IPS-15b (cell line): ENCODE results near the gene PARD6A.

Experiments used
- H3K27me3 ChIP-seq: one replicate; pipeline ENCODE4 v1.6.1; 2013; ENCODE audit warnings: low read length; ENCODE audit not compliant: control insufficient read depth, insufficient read depth
- H3K36me3 ChIP-seq: one replicate; pipeline ENCODE4 v1.6.1; 2013; ENCODE audit warnings: low read length; ENCODE audit not compliant: control insufficient read depth, insufficient read depth
- H3K4me1 ChIP-seq: one replicate; pipeline ENCODE4 v1.6.1; 2013; ENCODE audit warnings: mild to moderate bottlenecking, low read length; ENCODE audit not compliant: control insufficient read depth, insufficient read depth
- H3K4me3 ChIP-seq: one replicate; pipeline ENCODE4 v1.5.1; 2013; ENCODE audit warnings: low read depth, low read length
- H3K9ac ChIP-seq: one replicate; pipeline ENCODE4 v1.6.1; 2013; ENCODE audit warnings: low read depth, mild to moderate bottlenecking, low read length
- H3K9me3 ChIP-seq: one replicate; pipeline ENCODE4 v1.6.1; 2013; ENCODE audit warnings: mild to moderate bottlenecking, low read length; ENCODE audit not compliant: control insufficient read depth, insufficient read depth

The PARD6A gene, protein sequence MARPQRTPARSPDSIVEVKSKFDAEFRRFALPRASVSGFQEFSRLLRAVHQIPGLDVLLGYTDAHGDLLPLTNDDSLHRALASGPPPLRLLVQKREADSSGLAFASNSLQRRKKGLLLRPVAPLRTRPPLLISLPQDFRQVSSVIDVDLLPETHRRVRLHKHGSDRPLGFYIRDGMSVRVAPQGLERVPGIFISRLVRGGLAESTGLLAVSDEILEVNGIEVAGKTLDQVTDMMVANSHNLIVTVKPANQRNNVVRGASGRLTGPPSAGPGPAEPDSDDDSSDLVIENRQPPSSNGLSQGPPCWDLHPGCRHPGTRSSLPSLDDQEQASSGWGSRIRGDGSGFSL

DNA sequence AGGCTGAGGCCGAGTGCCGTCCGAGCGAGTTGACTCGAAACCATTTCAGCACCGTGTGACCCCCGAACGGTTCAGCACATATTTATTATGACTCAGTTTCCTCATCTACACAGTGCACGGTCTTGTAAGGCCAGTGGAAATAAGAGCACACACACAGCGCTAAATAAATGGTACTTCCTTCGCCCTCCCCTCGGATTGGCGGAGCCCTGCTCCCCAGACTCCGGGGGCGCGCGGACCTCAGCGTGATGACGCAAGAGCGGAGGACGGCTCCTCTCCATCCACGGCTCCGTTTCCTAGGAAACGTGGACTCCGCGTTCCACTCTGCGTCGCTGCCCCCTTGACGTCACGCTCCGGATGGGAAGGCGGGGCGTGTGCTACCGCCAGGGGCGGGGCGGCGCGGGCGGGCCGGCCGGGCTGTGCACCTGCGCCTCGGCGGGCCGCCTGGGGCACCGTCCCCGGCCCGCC, at the start of gene PARD6A:
Gene PARD6A, plus strand, starts transcription at position 397 of the 465 bp plus-strand sequence. CDS start 79 bp downstream, outside the sequence.
- Histone ChIP-seq H3K27me3 (peaks cover 6% of the 10 kb centered on the region), H3K4me3 (peak within 1 kb of the TSS; percentile 99), H3K9ac (peak within 1 kb of the TSS; percentile 76), H3K9me3 (no peaks in the 10 kb centered on the region), H3K36me3 (peaks cover 12% of the 10 kb centered on the region), H3K4me1 (peaks cover 4% of the 10 kb centered on the region)

DNA sequence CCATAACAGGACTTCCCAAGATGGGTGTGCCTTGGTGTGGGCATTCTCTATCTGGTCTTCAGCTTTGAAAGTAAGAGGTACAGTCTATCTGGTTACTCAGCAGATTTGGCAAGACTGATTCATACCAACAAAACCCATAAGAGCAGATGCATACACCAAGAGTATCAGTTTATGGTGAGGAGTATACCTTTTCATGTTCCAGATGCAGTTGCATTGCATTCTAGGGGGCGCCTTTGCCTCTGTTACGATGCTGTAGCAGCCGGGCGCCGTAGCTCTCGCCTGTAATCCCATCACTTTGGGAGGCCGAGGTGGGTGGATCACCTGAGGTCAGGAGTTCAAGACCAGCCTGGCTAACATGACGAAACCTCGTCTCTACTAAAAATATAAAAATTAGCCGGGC, 47.0 kb upstream of the PARD6A start:
- peaks cover 23% of the 10 kb centered on the region for H3K36me3 ChIP-seq
- no peaks in the 10 kb centered on the region for H3K27me3 ChIP-seq
- H3K4me1 ChIP-seq = no peaks in the 10 kb centered on the region
- H3K9me3 ChIP-seq = no peaks in the 10 kb centered on the region
- no peak overlapping the region for H3K4me3 ChIP-seq
- H3K9ac ChIP-seq = no peak overlapping the region

DNA sequence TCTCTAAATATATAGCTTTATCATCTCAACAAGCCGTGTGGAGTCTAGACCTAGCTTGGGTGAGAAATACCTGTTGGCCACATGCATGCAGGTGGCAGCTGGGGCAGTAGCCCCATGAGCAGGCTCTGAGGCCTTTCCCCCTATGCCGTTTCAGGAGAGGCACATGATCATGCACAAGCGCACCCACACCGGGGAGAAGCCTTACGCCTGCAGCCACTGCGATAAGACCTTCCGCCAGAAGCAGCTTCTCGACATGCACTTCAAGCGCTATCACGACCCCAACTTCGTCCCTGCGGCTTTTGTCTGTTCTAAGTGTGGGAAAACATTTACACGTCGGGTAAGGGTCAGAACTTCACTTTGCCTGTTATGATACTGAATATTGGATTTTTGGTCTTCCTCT, 32.5 kb upstream of the PARD6A start:
- Histone ChIP-seq H3K9ac (no peak overlapping the region), H3K36me3 (peaks cover 41% of the 10 kb centered on the region), H3K27me3 (no peaks in the 10 kb centered on the region), H3K4me3 (no peak overlapping the region), H3K4me1 (no peaks in the 10 kb centered on the region), H3K9me3 (no peaks in the 10 kb centered on the region)

DNA sequence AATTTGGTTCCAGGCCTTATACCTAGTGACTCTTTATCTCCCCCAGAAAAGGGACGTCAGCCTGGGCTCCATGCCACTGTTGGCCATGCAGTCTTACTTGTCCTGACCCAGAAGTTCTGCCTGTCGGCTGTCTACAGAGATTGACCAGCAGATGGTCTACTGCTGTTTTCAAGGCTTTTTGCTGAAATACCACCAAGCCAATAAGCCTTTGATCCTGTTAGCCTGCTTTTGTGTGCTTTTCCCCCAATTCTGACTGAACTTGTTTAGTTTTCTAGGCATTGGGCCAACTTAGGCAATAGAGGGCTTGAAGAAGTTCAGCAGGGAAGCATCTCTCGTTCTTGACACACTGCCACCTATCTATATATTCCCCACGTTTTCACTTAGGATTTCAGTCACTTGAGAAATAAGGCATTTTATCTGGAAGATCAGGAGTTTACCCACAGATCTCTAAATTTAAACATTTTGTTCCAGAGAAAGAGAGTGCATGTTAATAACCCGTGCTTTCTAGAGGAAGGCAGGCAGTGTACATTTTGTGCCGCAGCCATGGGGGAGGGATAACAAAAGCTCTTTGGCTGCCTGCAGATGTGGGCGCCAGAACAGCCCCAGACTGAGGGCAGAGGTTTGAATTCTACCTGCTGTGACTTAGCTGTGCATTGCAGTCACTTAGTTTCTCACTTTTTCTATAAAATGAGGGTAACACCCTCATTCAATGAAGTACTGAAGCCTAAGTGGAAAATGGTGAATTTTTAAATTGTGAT, 28.2 kb upstream of the PARD6A start:
- no peaks in the 10 kb centered on the region for H3K4me1 ChIP-seq
- no peaks in the 10 kb centered on the region for H3K9me3 ChIP-seq
- no peak overlapping the region for H3K4me3 ChIP-seq
- peaks cover 41% of the 10 kb centered on the region for H3K36me3 ChIP-seq
- H3K27me3 ChIP-seq = no peaks in the 10 kb centered on the region
- H3K9ac ChIP-seq = no peak overlapping the region

DNA sequence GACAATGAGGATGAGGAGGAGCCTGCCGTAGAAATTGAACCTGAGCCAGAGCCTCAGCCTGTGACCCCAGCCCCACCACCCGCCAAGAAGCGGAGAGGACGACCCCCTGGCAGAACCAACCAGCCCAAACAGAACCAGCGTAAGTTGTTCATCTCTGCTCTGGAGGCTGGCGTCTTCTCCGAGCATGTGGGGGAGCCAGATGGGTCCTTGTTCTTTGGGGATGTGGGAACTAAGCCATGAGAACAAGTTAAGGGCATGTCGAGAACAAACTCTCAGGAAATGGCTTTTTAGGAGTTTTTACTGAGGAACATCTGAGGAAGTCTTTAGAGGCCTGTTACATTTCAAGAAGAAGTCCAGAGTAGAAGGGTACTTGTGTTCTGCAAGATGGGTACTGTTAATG, 24.0 kb upstream of the PARD6A start:
- no peak overlapping the region for H3K9ac ChIP-seq
- peaks cover 44% of the 10 kb centered on the region for H3K36me3 ChIP-seq
- no peaks in the 10 kb centered on the region for H3K4me1 ChIP-seq
- no peaks in the 10 kb centered on the region for H3K9me3 ChIP-seq
- H3K4me3 ChIP-seq = no peak overlapping the region
- no peaks in the 10 kb centered on the region for H3K27me3 ChIP-seq

DNA sequence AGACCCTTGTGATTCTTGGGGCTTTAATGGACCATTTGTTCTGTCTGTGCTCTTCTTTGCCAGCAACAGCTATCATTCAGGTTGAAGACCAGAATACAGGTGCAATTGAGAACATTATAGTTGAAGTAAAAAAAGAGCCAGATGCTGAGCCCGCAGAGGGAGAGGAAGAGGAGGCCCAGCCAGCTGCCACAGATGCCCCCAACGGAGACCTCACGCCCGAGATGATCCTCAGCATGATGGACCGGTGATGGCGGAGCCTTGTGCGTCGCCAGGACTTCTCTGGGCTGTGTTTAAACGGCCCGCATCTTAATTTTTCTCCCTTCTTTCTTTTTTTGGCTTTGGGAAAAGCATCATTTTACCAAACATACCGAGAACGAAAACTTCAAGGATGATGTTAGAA, 23.1 kb upstream of the PARD6A start:
- Histone ChIP-seq H3K36me3 (peaks cover 37% of the 10 kb centered on the region), H3K27me3 (no peaks in the 10 kb centered on the region), H3K4me1 (no peaks in the 10 kb centered on the region), H3K4me3 (no peak overlapping the region), H3K9ac (no peak overlapping the region), H3K9me3 (no peaks in the 10 kb centered on the region)

DNA sequence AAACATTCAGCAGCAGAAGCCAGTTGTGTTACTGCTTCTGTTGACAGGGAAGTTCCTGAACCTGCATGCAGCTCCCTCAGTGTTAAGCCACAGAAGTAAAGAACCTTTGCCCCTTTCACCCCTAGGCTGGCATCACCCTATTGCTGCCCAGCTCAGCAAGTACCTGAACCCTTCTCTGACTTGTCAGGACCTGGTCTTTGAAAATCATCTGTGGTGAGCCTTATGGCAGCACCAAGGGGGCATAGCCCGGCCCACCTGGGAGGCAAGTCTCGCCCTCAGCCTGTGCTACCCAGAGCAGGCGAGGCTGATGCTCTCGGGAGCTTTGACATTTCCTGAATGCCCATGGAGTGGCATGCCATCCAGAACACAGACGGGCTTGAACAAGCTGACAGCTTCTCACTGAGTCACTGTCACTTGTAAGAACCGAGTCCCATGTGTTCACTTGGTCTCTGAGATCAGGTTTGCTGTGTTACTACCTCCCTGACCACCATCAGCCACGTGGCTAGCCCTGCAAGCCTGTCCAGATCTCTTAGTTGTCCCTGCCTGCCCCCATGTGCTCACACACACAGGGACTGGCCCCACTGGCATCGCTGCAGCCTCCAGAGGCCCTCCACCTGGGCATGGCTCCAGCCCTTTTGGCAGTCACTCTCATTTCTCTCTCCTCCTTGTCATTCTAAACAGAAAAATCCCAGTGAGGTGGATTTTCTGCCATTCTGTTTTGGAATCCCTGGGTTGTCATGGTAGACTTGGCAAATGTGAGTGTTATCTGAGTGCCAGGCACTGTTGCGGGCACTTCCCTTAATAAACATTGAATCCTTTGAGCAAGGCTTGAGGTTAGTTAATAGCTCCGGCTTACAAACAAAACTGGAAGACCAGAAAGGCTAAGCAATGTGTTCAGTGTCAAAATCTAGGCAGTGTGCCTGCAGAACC, 18.7 kb upstream of the PARD6A start:
- Histone ChIP-seq H3K27me3 (no peaks in the 10 kb centered on the region), H3K9me3 (no peaks in the 10 kb centered on the region), H3K4me3 (no peak overlapping the region), H3K36me3 (peaks cover 21% of the 10 kb centered on the region), H3K4me1 (no peaks in the 10 kb centered on the region), H3K9ac (no peak overlapping the region)

DNA sequence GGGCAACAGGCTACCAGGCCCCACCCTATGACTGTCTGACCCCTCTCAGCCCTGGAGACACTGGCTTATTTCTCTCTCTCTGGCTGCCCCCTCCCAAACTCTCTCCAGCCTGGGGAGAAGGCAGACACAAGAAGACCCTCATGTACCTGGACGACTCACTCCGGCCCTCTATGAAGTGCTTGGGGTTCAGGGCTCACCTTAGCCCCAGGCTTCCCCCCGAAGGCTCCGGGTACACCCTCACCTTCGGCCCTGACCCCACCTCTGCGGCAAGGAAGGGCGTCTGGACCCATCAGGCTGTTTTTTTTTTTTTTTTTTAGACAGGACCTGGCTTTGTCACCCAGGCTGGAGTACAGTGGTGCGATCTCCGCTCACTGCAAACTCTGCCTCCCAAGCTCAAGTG, 16.7 kb upstream of the PARD6A start:
- peaks cover 6% of the 10 kb centered on the region for H3K36me3 ChIP-seq
- H3K27me3 ChIP-seq = peaks cover 5% of the 10 kb centered on the region
- H3K4me1 ChIP-seq = no peaks in the 10 kb centered on the region
- no peak overlapping the region for H3K4me3 ChIP-seq
- no peaks in the 10 kb centered on the region for H3K9me3 ChIP-seq
- H3K9ac ChIP-seq = no peak overlapping the region

DNA sequence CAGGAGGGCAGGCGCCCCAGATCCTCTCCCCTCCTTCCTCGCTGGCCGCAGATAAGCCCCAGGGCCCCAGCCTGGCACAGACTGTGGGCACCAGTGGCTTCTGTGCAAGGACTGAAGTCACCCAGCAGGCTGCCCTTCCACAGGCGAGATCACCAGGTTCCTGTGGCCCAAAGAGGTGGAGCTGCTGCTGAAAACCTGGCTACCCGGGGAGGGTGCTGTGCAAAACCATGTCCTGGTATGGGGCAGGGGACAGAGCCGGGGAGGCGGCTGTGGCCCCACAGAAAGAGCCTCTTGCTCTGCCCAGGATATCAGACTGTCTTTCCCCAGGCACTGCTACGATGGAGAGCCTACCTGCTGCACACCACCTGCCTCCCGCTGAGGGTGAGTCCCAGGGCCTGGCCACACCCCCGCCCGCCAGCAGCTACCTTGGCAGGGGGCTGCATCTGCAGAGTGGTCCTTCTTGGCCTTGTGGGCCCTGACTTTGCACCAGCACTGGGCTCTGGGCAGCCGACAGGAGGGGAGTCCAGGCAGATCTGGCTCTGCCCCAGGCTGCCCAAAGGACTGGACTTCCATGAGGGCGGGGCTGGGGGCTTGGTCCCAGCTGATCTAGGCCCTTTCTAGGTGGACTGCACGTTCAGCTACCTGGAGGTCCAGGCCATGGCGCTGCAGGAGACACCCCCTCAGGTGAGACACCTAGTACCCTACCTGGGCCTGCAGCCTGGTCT, 15.2 kb upstream of the PARD6A start:
- H3K27me3 ChIP-seq = peaks cover 5% of the 10 kb centered on the region
- no peaks in the 10 kb centered on the region for H3K9me3 ChIP-seq
- H3K36me3 ChIP-seq = peaks cover 2% of the 10 kb centered on the region
- H3K4me3 ChIP-seq = peak overlapping the region; percentile 56
- H3K4me1 ChIP-seq = peaks cover 2% of the 10 kb centered on the region
- peak overlapping the region; percentile 73 for H3K9ac ChIP-seq

DNA sequence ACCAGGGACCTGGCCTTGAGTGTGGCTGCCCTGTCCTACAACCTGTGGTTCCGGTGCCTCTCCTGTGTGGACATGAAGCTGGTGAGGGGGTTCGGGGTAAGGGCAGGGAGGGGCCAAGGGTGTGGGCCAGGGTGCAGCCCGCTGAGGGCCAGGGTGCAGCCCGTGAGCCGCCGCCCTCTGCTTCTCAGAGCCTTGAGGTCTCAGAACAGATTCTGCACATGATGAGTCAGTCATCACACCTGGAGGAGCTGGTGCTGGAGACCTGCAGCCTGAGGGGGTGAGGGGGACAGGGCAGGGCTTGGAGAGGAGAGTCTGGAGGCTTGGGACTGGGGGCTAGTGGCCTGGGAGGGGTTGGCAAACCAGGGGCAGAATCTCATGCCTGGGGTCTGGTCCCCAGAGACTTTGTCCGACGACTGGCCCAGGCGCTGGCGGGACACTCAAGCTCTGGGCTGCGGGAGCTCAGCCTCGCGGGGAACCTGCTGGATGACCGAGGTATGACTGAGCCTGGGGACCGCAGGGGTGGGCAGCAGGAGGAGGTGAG, 13.6 kb upstream of the PARD6A start:
- peaks cover 2% of the 10 kb centered on the region for H3K4me1 ChIP-seq

DNA sequence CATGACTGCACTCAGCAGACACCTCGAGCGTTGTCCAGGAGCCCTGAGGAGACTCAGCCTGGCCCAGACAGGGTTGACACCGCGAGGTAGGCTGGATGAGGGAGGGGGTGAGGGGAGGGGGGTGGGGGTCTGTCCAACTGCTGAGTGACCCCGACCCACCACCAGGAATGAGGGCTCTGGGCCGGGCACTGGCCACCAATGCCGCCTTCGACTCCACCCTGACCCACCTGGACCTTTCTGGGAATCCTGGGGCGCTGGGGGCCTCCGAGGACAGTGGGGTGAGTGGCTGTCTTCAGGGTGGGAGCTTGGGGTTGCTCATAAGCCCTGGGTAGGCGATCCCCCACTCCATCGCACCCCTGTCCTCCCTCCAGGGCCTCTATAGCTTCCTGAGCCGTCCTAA, 13.1 kb upstream of the PARD6A start:
- Histone ChIP-seq H3K4me3 (no peak overlapping the region), H3K36me3 (peaks cover 2% of the 10 kb centered on the region), H3K9ac (no peak overlapping the region), H3K4me1 (peaks cover 2% of the 10 kb centered on the region), H3K27me3 (peaks cover 5% of the 10 kb centered on the region), H3K9me3 (no peaks in the 10 kb centered on the region)

More for the DNA sequence above, 13.6 kb upstream of the PARD6A start:
- Histone ChIP-seq H3K4me3 (no peak overlapping the region), H3K9ac (no peak overlapping the region), H3K36me3 (peaks cover 2% of the 10 kb centered on the region), H3K9me3 (no peaks in the 10 kb centered on the region), H3K27me3 (peaks cover 5% of the 10 kb centered on the region)
